Testis (tissue), 2 donors: Measurements from ENCODE around the gene OOSP3.

Experiments used
- POLR2A ChIP-seq: fragments of 450-650 bp; IDR thresholded peaks from one replicate; pipeline ENCODE4 v1.6.1; 2017; ENCODE audit warnings: antibody characterized with exemption, mild to moderate bottlenecking, moderate library complexity
- TF ChIP-seq, protein P1 (sequence below), 3 experiments: fragments of 450-650 bp in 2 of 3; fragments of 200-600 bp in 1 of 3; sonication (generic) in 1 of 3; IDR thresholded peaks; one replicate each; pipeline ENCODE4 v1.5.1; 2016 to 2019; ENCODE audit warnings: antibody characterized with exemption in 3 of 3, mild to moderate bottlenecking in 2 of 3, moderate library complexity in 1 of 3

DNA sequence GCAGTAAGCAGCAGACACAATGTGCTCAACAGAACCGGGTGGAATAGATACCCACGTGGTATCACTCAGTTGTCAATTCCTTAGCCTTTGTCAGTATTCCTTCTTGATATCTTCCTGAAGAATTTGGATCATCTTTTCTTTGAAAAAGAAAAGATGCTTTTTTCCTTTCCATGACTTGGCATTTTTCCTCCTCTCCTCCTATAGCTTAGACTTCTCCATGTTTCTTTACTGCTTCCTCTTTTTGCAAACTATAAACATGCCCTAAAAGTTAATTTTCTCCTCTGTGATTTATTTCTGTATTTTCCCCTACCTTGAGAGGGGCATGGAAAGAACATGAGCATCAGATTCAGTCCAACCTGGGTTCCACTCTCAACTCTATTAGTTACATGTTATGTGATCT is 45.0 kb upstream of the OOSP3 start:
- TF ChIP-seq, protein P1, sequence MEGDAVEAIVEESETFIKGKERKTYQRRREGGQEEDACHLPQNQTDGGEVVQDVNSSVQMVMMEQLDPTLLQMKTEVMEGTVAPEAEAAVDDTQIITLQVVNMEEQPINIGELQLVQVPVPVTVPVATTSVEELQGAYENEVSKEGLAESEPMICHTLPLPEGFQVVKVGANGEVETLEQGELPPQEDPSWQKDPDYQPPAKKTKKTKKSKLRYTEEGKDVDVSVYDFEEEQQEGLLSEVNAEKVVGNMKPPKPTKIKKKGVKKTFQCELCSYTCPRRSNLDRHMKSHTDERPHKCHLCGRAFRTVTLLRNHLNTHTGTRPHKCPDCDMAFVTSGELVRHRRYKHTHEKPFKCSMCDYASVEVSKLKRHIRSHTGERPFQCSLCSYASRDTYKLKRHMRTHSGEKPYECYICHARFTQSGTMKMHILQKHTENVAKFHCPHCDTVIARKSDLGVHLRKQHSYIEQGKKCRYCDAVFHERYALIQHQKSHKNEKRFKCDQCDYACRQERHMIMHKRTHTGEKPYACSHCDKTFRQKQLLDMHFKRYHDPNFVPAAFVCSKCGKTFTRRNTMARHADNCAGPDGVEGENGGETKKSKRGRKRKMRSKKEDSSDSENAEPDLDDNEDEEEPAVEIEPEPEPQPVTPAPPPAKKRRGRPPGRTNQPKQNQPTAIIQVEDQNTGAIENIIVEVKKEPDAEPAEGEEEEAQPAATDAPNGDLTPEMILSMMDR (IDR thresholded peaks at IDR 0.05) = no peak
- TF ChIP-seq POLR2A = no peak
